Mononuclear cell (primary cell): Measurements from ENCODE around the gene ASRGL1. TPM values are rescaled to one million over a fixed set of nuclear protein-coding genes. Genes with fewer than 3 reads are reported as not detected.
"Not testable (repeated sequence)": the region's sequence is repeated elsewhere in the genome, so short reads cannot be mapped to it uniquely, and the experiment has no call there.

Experiments
- H3K27me3 ChIP-seq: 2 replicates; pipeline ENCODE4 v1.6.0; 2011; ENCODE audit warnings: low read length, control low read depth; ENCODE audit not compliant: insufficient read depth
- H3K4me1 ChIP-seq: 2 replicates; pipeline ENCODE4 v1.5.1; 2011; ENCODE audit warnings: mild to moderate bottlenecking, low read length, control low read depth; ENCODE audit not compliant: insufficient read depth
- H3K4me3 ChIP-seq: 2 replicates; pipeline ENCODE4 v1.5.1; 2011; ENCODE audit warnings: mild to moderate bottlenecking, low read length, moderate library complexity
- H3K9me3 ChIP-seq: 2 replicates; pipeline ENCODE4 v1.5.1; 2011; ENCODE audit warnings: low read depth, mild to moderate bottlenecking, control low read depth, low read length
- total RNA-seq: library from RNA; depleted of rRNA; stranded (reverse); fragments of >200 nt; gene quantifications from one replicate; pipeline ENCODE4 v1.2.3, GENCODE V29; 2012

ASRGL1 gene
- total RNA-seq = 6.0 TPM

DNA sequence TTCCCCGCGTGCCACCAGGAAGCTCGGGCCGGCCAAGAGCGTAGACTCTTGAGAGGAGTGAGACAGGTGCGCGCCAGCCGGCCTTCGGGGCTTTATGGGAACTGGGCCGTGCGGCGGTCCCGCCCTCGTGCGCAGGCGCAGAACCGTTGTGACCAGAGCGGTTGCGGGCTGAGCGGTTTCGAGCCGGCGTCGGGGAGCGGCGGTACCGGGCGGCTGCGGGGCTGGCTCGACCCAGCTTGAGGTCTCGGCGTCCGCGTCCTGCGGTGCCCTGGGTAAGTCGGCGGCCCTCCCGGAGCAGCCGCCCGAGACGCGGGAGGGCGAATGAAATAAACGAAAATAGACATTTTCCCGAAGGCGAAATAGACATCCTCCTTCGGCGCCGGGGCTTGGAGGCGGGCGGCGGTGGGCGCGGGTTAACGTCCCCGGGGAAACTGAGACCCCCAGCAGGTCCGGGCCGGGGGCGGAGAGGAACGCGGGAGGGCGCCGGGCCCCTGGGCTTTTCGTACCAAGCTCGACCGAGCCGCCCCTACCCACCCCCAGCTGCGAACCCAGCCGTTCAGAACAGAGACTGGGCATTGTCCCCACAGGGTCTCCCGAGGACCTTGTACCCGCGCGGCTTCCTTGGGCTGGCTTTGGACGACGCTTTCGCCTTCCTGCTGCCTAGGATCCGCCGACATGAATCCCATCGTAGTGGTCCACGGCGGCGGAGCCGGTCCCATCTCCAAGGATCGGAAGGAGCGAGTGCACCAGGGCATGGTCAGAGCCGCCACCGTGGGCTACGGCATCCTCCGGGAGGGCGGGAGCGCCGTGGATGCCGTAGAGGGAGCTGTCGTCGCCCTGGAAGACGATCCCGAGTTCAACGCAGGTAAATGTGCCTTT lies at the start of gene ASRGL1:
Gene ASRGL1 (plus strand): TSS at position 146 of the 879 bp plus-strand sequence. CDS start 530 bp downstream, at position 676.
- Histone ChIP-seq H3K4me3 (peak within 1 kb of the TSS; percentile 63), H3K9me3 (no peaks in the 10 kb centered on the region), H3K27me3 (no peaks in the 10 kb centered on the region), H3K4me1 (peaks cover 60% of the 10 kb centered on the region)

DNA sequence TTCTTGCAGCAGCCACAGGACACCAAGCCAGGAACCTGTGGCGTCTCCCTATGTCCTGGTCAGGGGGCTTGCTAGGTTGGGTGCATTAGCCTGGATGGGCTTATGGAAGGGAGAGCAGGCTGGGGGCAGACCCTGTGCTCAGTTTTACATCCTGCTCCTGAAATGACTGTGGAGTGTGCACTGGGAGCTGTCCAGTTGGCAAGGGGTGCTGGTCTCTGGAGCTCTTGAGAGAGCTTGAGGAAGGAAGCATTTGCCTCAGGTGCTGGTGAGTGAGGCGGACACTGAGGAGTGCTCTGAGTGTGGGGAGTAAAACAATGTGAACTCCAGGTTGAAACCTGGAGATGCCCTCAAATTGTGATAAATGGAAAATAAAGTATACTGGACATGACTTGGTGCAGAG lies 41.7 kb upstream of the ASRGL1 start:
- Histone ChIP-seq H3K27me3 (no peaks in the 10 kb centered on the region), H3K9me3 (no peaks in the 10 kb centered on the region), H3K4me1 (no peaks in the 10 kb centered on the region), H3K4me3 (no peak overlapping the region)

DNA sequence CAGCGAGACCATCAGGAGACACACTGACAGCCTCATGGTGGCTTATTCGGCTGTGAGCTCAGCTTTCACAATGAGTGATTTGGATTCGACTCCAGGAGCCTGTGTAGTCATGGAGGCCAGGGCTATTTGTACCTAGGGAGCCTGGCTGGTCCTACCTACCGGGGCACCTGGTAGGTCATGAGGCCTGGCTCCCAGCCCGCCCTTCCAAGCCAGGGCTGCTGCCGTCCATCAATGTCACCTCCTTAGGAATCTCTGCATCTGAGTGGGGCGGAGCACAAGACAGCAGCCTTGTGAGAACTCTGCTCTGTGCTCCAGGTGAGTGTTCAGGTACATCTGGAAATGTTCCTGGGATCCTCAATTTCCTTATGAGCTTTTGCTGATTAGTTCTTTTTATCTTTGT lies 38.3 kb upstream of the ASRGL1 start, which contains the start of gene SCGB1D4:
Gene SCGB1D4 (minus strand): TSS at position 101 of the 400 bp plus-strand sequence. CDS start 65 bp downstream, at position 36.
- Histone ChIP-seq H3K4me3 (no peak within 1 kb of the TSS), H3K9me3 (no peaks in the 10 kb centered on the region)

DNA sequence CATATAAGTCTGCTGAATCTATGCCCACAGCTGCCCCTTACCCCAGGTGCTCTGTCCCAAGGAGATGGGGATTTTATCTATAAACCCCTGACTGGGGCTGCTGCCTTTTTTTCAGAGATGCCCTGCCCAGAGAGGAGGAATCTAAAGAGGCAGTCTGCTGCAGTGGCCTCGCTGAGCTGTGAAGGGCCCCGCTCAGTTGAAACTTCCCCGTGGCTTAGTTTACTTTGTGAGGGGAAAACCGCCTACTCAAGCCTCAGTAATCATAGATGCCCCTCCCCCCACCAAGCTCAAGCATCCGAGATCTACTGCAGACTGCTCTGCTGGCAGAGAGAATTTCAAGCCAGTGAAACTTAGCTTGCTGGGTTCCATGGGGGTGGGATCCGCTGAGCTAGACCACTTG lies 31.0 kb upstream of the ASRGL1 start:
- Histone ChIP-seq H3K4me1 (peaks cover under 1% of the 10 kb centered on the region), H3K27me3 (peaks cover 9% of the 10 kb centered on the region), H3K9me3 (no peaks in the 10 kb centered on the region), H3K4me3 (no peak overlapping the region)

More for the DNA sequence above, 38.3 kb upstream of the ASRGL1 start, which contains the start of gene SCGB1D4:
- Histone ChIP-seq H3K4me1 (no peaks in the 10 kb centered on the region), H3K27me3 (peaks cover 3% of the 10 kb centered on the region)

- H3K4me1 ChIP-seq = peaks cover 8% of the 10 kb centered on the region
Measured at GRCh38 chr11:62307950-62308349, 29.3 kb upstream of the ASRGL1 start.

GRCh38 chr11:62309991-62310390 lies 27.3 kb upstream of the ASRGL1 start:
- H3K9me3 ChIP-seq = no peaks in the 10 kb centered on the region
- H3K4me3 ChIP-seq = no peak overlapping the region
- peaks cover 9% of the 10 kb centered on the region for H3K4me1 ChIP-seq

More at GRCh38 chr11:62307950-62308349, 29.3 kb upstream of the ASRGL1 start:
- Histone ChIP-seq H3K27me3 (peaks cover 6% of the 10 kb centered on the region), H3K9me3 (no peaks in the 10 kb centered on the region), H3K4me3 (no peak overlapping the region)

DNA sequence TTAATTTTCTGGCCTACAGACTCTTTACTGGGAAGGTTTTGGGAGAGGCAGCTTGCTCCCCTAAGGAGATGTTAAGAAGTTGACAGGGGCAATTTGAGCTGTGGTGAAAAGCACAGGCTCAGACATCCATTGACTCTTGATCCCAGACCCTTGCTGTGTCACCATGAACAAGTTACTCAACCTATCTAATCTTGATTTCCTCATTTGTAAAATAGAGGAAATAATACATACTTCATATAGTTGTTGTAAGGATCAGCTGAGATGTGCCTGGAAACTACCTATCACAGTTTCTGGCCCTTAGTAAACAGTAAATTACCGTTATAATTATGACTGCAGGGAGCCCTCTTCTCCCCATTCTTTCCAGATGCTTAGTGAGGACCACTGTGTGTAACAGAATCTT lies 21.8 kb upstream of the ASRGL1 start:
- H3K9me3 ChIP-seq = no peaks in the 10 kb centered on the region
- no peak overlapping the region for H3K4me3 ChIP-seq

More at GRCh38 chr11:62309991-62310390, 27.3 kb upstream of the ASRGL1 start:
- peaks cover 11% of the 10 kb centered on the region for H3K27me3 ChIP-seq

GRCh38 chr11:62322524-62322923 lies 14.7 kb upstream of the ASRGL1 start:
- H3K27me3 ChIP-seq = no peaks in the 10 kb centered on the region
- no peak overlapping the region for H3K4me3 ChIP-seq
- H3K4me1 ChIP-seq = peaks cover 5% of the 10 kb centered on the region
- H3K9me3 ChIP-seq = no peaks in the 10 kb centered on the region

More for the DNA sequence above, 21.8 kb upstream of the ASRGL1 start:
- Histone ChIP-seq H3K27me3 (peaks cover 6% of the 10 kb centered on the region), H3K4me1 (peaks cover 14% of the 10 kb centered on the region)

DNA sequence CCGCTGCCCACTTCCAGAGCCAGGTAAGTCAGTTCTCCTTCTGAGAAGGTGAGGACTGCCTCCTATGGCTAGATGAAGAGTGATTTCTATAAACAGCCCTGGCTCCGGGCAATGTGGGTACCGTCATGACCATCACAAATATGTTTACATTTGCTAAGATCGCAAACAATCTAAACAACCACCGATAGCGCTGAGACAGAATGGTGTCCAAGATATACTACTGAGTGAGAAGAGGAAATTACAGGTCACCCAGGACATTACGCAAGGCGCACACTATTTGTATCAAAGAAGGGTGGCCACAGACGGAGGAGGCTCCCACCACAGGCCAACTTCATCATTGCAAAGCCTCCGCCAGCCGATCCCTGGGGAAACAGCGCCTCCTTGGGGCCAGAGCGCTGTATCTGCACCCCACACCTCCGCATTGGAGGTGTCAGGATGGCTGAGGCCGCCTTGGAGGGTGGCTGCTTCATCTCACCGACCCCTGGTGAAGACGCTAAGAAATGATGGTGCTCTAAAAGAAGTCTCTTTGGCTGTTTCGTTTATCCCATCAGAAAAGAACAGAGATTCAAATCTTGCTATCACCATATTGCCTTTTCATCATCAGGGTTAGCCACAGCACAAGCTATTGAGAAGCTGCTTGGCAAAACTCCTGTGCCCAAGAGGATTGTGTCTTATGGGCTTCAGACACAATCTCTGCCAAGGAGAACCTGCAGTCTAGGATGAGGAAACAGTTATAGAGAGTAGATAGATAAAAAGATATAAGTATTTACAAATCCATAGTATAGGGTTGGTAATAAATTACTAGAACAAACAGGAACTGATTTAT lies 12.3 kb upstream of the ASRGL1 start:
- Histone ChIP-seq H3K9me3 (no peaks in the 10 kb centered on the region), H3K4me3 (no peak overlapping the region), H3K27me3 (no peaks in the 10 kb centered on the region), H3K4me1 (peaks cover 17% of the 10 kb centered on the region)

- peaks cover 25% of the 10 kb centered on the region for H3K4me1 ChIP-seq
Measured at GRCh38 chr11:62325781-62326180, 11.5 kb upstream of the ASRGL1 start.

DNA sequence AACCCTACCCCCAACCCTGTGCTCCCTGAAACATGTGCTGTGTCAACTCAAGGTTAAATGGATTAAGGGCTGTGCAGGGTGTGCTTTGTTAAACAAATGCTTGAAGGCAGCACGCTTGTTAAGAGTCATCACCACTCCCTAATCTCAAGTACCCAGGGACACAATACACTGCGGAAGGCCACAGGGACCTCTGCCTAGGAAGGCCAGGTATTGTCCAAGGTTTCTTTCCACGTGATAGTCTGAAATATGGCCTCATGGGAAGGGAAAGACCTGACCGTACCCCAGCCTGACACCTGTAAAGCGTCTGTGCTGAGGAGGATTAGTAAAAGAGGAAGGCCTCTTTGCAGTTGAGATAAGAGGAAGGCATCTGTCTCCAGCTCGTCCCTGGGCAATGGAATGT lies 10.5 kb upstream of the ASRGL1 start:
- H3K9me3 ChIP-seq, H3K4me3 ChIP-seq, H3K27me3 ChIP-seq: not testable (repeated sequence)
- H3K4me1 ChIP-seq = peaks cover 33% of the 10 kb centered on the region

More at GRCh38 chr11:62325781-62326180, 11.5 kb upstream of the ASRGL1 start:
- H3K4me3 ChIP-seq, H3K27me3 ChIP-seq, H3K9me3 ChIP-seq: not testable (repeated sequence)

- peaks cover 33% of the 10 kb centered on the region for H3K4me1 ChIP-seq
- H3K9me3 ChIP-seq, H3K4me3 ChIP-seq, H3K27me3 ChIP-seq: not testable (repeated sequence)
Measured at GRCh38 chr11:62327541-62327940, 9.7 kb upstream of the ASRGL1 start.

DNA sequence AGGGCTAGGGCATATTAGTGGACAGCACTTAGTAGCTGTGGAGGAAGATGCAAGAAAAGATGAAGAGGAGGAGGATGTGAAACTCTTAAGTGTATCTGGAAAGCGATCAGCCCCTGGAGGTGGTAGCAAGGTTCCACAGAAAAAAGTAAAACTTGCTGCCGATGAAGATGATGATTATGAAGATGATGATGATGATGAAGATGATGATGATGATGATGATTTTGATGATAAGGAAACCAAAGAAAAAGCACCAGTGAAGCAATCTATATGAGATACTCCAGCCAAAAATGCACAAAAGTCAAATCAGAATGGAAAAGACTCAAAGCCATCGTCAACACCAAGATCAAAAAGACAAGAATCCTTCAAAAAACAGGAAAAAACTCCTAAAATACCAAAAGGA lies 6.0 kb upstream of the ASRGL1 start:
- not testable (repeated sequence) for H3K9me3 ChIP-seq, H3K27me3 ChIP-seq, H3K4me3 ChIP-seq
- peaks cover 49% of the 10 kb centered on the region for H3K4me1 ChIP-seq

- H3K27me3 ChIP-seq = no peaks in the 10 kb centered on the region
- no peaks in the 10 kb centered on the region for H3K9me3 ChIP-seq
- peaks cover 59% of the 10 kb centered on the region for H3K4me1 ChIP-seq
- no peak overlapping the region for H3K4me3 ChIP-seq
Measured at GRCh38 chr11:62333768-62334167, 3.5 kb upstream of the ASRGL1 start.

DNA sequence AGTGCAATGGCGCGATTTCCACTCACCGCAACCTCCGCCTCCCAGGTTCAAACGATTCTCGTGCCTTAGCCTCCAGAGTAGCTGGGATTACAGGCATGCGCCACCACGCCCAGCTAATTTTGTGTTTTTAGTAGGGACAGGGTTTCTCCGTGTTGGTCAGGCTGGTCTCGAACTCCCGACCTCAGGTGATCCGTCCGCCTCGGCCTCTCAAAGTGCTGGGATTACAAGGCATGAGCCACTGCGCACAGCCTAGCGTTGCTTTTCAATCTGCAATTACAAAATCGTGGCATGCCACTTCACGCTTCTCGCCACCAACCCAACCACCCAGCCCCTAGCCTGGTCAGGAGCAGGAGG lies 322 bp upstream of the ASRGL1 start:
- not testable (repeated sequence) for H3K9me3 ChIP-seq, H3K27me3 ChIP-seq
- Histone ChIP-seq H3K4me1 (peaks cover 55% of the 10 kb centered on the region), H3K4me3 (peak overlapping the region; percentile 63)
